Cardiac muscle cell (in vitro differentiated cells and primary cell): ENCODE data around the gene IL11. TPM values are rescaled to one million over a fixed set of nuclear protein-coding genes. Genes with fewer than 3 reads are reported as not detected.
A peak's percentile ranks its signal among the peaks of the same experiment; 100 is the strongest.
"Not testable (repeated sequence)": the region's sequence is repeated elsewhere in the genome, so short reads cannot be mapped to it uniquely, and the experiment has no call there.

ENCODE experiments used
- DNase-seq, 2 donors: peaks; one replicate each; pipeline versions ENCODE4 v3.0.0 to v3.0.0-alpha.2; 2010 to 2017; ENCODE audit warnings: low read depth in 1 of 2, low spot score in 1 of 2
- H3K27ac ChIP-seq: fragments of 200-600 bp; sonication (generic); 2 replicates; pipeline ENCODE4 v1.5.1; 2016
- H3K27me3 ChIP-seq: fragments of 200-600 bp; sonication (generic); 2 replicates; pipeline ENCODE4 v1.6.0; 2016; ENCODE audit warnings: control low read depth
- H3K36me3 ChIP-seq: fragments of 200-600 bp; sonication (generic); 2 replicates; pipeline ENCODE4 v1.5.1; 2016; ENCODE audit warnings: control low read depth
- H3K4me1 ChIP-seq: fragments of 200-600 bp; sonication (generic); 2 replicates; pipeline ENCODE4 v1.8.1; 2017; ENCODE audit warnings: low read depth, mild to moderate bottlenecking, mixed run types
- H3K4me3 ChIP-seq: fragments of 200-600 bp; sonication (generic); 2 replicates; pipeline ENCODE4 v1.5.1; 2016; ENCODE audit warnings: mild to moderate bottlenecking
- H3K9me3 ChIP-seq: fragments of 200-600 bp; sonication (generic); 2 replicates; pipeline ENCODE4 v1.5.1; 2017; ENCODE audit warnings: low read depth, mild to moderate bottlenecking, control low read depth
- CTCF ChIP-seq: IDR thresholded peaks from 2 replicates; pipeline ENCODE4 v1.5.1; 2012; ENCODE audit warnings: low read depth, mild to moderate bottlenecking, low read length
- polyA plus RNA-seq: library from polyadenylated mRNA; unstranded; fragments of >200 nt; fragmentation: Nextera tagmentation; extraction: Ambion mirVana; gene quantifications from 2 replicates; pipeline ENCODE4 v1.2.1, GENCODE V29; 2016
- total RNA-seq: library from RNA; depleted of rRNA; stranded (reverse); fragments of >200 nt; gene quantifications from 2 replicates; pipeline ENCODE4 v1.2.3, GENCODE V29; 2016

IL11 gene
- total RNA-seq (0.12 and 0.49 TPM in 2 replicates), polyA plus RNA-seq (0.72 TPM in 1 of 2 replicates, not detected in the other)

GRCh38 chr19:55370305-55370988 lies at the start of gene IL11:
Gene IL11 (minus strand): TSS chr19:55370463. CDS start chr19:55370310, 153 bp downstream.
- peaks cover 4% of the 10 kb centered on the region for H3K4me1 ChIP-seq
- H3K4me3 ChIP-seq: peak within 1 kb of the TSS; percentile 19
- no peaks in the 10 kb centered on the region for H3K9me3 ChIP-seq
- no peak for DNase-seq
- H3K27me3 ChIP-seq: peaks cover 50% of the 10 kb centered on the region
- H3K27ac ChIP-seq: no peak within 1 kb of the TSS
- TF ChIP-seq CTCF: no peak
- H3K36me3 ChIP-seq: no peaks in the 10 kb centered on the region

GRCh38 chr19:55419624-55420236 lies 49.5 kb upstream of the IL11 start:
- Histone ChIP-seq H3K27me3 (peaks cover 6% of the 10 kb centered on the region), H3K4me3 (no peak overlapping the region), H3K9me3 (no peaks in the 10 kb centered on the region), H3K36me3 (no peaks in the 10 kb centered on the region), H3K27ac (no peak overlapping the region), H3K4me1 (no peaks in the 10 kb centered on the region)
- DNase-seq: no peak
- TF ChIP-seq CTCF: no peak

- H3K27ac ChIP-seq: no peak overlapping the region
- H3K27me3 ChIP-seq: peaks cover 6% of the 10 kb centered on the region
- H3K36me3 ChIP-seq: no peaks in the 10 kb centered on the region
- H3K4me1 ChIP-seq: no peaks in the 10 kb centered on the region
- no peaks in the 10 kb centered on the region for H3K9me3 ChIP-seq
- no peak for TF ChIP-seq CTCF
- DNase-seq: no peak
- H3K4me3 ChIP-seq: no peak overlapping the region
These were observed 48.8 kb upstream of the IL11 start for GRCh38 chr19:55419103-55419502.

- Histone ChIP-seq H3K4me3 (no peak overlapping the region), H3K9me3 (no peaks in the 10 kb centered on the region), H3K27me3 (peaks cover 6% of the 10 kb centered on the region), H3K4me1 (no peaks in the 10 kb centered on the region), H3K27ac (no peak overlapping the region), H3K36me3 (no peaks in the 10 kb centered on the region)
- TF ChIP-seq CTCF: peak; percentile 73
- peak; percentile 85 to 88 for DNase-seq
These were observed 47.9 kb upstream of the IL11 start for GRCh38 chr19:55418185-55418584.

GRCh38 chr19:55410168-55410567 lies 39.9 kb upstream of the IL11 start:
- Histone ChIP-seq H3K36me3 (peaks cover 12% of the 10 kb centered on the region), H3K4me1 (no peaks in the 10 kb centered on the region), H3K27ac (no peak overlapping the region), H3K27me3 (no peaks in the 10 kb centered on the region), H3K4me3 (no peak overlapping the region), H3K9me3 (no peaks in the 10 kb centered on the region)
- DNase-seq: no peak
- no peak for TF ChIP-seq CTCF

- H3K36me3 ChIP-seq: peaks cover 12% of the 10 kb centered on the region
- H3K4me1 ChIP-seq, H3K4me3 ChIP-seq, H3K9me3 ChIP-seq, H3K27ac ChIP-seq, H3K27me3 ChIP-seq, DNase-seq: not testable (repeated sequence)
These were observed 38.9 kb upstream of the IL11 start for GRCh38 chr19:55409179-55409578.
